Stimulated activated naive CD4-positive, alpha-beta T cell treated with Interleukin-2 at 50 U/mL for 16 hours (primary cell): ENCODE measurements around the gene RIMKLB.

ENCODE experiments used
- DNase-seq: peaks from one replicate; lab custom pipeline; 2025; lab: John Stamatoyannopoulos, UW

The RIMKLB gene, protein sequence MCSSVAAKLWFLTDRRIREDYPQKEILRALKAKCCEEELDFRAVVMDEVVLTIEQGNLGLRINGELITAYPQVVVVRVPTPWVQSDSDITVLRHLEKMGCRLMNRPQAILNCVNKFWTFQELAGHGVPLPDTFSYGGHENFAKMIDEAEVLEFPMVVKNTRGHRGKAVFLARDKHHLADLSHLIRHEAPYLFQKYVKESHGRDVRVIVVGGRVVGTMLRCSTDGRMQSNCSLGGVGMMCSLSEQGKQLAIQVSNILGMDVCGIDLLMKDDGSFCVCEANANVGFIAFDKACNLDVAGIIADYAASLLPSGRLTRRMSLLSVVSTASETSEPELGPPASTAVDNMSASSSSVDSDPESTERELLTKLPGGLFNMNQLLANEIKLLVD

DNA sequence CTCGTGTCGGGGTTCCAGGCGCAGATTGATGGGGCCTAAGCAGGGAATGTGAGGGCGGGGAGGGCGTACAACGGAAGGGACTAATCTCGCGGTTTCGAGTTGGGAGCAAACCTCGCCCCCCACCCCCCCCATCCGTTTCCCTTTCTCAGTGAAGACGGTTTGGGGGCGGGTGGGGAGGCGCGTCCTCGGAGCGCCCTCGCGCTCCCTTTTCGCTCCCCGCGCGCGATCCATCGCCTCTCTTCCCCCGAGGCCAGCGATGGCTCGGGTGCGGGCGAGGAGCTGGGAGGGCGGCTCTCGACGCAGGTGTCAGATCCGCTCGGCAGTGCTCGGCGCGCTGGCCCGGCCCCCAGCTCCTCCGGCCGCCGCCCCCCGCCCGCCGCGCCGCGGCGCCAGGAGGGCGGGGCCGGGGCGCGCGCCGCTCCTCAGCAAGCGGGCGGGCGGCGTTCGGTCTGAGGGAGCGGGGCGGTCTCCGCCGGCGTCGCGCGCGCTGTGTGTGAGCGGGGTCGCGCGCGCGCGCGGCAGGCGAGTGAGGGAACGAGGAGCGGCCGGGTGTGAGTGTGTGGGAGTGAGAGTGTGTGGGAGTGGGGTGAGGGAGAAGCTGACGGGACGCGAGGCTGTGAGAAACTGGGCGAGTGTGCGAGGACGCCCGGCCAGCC is at the start of gene RIMKLB:
RIMKLB (plus strand) TSS at position 516 of the 656 bp plus-strand sequence. CDS start 15,876 bp downstream, outside the sequence.
- peak; percentile 73 for DNase-seq

DNA sequence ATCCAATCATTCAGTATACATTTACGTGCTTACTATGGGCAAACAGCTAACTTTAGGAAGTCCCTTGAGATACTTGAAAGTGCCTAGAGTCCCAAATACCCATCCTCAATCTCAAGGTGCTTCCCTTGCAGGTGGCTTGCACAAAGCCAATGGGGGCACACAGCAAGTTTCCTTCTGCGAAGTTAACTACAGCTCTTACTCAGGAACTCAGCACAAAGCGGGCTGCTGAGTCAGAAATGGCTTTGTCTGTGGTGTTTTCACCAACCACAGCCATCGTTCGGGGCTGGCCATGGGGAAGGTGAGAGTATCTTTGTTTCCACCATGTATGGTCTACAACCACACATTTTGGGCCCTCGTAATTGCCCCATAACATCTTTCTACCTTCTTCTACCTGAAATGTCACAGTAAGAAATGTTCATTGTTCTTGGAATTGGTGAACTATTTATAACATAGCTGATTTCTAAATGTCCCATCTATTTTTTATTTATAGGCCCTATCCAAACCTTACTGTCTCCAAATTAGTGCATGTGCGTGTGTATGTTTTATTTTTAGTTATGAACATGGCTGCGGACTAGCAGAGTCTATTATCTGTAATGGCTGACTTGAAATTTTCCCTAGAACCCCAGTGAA is 49.1 kb upstream of the RIMKLB start:
- peak; percentile 76 for DNase-seq

GRCh38 chr12:8655421-8655820 is 42.4 kb upstream of the RIMKLB start:
- no peak for DNase-seq

DNA sequence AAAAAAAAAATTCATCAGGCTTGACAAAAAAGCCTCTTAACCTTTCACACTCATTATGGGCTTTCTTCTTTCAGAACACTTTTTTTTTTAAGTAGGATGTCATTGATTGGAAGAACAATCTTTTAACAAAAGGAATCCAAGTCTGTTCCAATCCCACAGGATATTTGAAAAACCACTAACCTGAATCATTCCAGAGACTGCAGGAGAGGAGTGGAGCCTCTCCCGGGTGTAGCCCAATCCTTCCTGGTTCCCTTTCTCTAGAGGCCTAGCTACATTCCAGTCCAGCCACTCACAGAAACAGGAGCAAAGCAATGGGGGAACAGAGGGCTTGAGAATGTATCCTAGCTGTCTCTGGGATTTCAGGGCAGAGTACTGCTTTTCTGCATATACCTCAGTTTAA is 39.4 kb upstream of the RIMKLB start:
- no peak for DNase-seq

DNA sequence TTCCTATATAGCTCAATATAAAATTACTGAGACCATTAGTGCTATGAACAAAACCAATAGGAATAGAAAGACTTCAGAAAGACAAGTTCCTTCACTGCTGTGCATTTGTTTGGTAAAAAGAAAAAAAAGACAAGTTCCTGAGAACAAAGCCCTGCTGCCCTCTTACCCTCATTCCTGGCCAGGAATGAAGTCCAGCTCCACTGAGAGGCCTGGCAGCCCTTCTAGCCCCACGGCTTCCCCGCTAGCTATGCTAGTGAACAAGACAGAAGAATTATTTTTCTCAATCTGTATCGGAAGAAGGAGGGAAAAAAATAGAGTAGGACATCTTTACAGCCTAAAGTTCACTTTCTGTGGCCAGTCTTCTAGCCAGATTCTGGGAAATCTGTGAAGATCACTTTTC is 36.8 kb upstream of the RIMKLB start:
- no peak for DNase-seq

DNA sequence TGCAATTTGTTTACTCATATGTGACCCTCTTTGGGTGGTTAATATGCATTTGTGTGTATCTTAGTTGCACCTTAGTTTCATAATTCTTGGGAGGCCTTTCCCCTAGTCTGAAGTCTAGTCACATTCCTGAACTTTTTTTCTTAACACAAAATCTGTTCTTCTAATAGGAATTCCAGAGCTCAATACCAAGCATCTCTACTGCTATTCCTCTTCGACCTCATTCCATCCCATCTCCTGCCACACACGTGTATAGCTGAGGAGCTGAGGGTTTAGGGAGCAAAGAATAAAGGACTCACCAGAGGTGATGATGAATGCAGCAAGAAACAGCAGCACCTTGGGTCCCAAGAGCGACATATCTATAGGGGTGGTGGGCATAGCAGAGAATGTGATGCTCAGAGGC is 36.0 kb upstream of the RIMKLB start:
- DNase-seq = no peak

DNA sequence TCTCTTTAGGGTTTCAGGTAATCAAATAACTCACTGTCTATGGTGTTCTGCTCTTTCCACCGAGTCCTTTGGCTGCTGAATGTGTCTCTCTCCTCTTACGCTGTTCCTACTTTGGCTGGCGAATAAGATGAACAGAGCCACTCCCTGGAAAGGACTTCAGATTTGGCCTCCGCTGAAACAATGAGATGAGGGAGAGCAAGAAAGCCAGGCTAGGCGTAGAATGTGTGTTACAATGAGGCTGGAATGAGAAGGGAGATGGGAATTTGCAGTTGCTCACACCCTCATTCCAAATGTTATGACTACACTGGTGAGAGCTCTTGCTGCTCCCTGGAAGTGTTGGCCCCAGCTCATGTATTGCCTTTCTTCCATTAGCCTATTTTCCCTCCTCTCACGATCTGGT is 35.2 kb upstream of the RIMKLB start, which contains the start of gene MFAP5:
MFAP5 (minus strand) TSS at position 234 of the 400 bp plus-strand sequence. CDS start 722 bp downstream, outside the sequence.
- DNase-seq = no peak

DNA sequence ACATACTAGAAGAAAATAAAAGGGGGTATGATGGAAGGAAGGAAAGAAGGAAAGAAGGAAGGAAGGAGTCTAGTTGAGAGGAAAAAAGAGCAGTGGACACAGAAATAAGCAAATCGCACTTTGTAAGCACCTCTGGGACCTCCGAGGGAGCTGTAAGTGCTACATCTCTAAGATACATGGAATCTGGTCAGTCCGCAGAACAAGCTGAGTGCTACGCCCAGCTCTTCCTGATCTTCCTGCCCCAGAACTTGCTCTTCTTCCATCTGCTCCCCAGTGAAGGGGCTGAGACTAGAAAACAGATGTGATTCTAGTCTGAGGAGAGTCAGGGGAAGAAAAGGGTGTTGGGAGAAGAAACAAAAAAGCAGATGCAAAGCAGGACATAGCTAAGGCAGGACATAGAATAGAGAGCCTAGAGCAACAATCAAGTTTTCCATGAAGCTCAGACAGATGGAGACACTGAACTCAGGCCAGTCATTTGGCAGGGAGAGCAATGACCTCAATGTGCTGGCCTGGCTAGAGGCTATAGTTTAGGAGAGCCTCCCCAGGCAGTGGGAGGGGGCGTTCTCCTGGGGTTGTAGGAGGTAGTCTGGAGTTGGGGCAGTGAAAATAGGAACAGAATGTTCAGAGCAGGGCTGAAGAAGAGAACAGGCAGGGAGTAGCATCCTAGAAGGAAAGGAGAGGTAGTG is 33.4 kb upstream of the RIMKLB start:
- no peak for DNase-seq

DNA sequence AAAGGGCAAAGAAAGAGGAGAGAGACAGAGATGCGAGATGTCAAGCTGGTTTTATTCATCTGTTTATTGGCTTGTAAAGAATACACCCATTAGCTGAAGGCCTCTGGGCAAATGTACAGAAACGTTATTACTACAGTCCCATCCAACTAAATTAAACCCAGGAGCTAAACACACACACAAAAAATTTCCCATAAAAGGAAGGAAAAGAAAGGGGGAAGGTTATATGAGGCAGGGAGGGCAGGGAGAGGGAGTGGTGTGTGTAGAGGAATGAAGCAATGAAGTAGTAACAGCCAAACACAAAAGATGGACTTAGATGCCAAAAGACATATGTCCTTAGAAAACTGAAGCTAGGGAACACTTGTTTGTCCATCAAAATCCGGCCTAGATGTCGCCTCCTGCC is 32.0 kb upstream of the RIMKLB start:
- no peak for DNase-seq

DNA sequence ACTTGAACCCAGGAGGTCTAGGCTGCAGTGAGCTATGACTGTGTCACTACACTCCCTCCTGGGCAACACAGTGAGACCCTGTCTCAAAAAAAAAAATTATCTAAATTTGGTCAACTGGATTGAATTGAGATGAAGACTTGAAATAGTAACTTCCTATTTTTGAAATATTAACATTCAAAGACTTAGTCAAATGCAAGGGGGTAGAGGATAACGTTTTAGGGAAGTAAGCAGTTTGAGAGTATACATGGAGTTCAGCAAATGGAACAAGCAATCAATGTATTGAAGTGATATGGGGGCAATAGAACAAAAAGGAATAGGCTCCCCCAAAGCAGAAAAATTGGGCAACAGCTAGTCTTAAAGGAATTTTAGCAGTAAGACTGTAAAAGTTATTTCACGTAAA is 30.5 kb upstream of the RIMKLB start:
- DNase-seq = no peak

GRCh38 chr12:8668441-8668840 is 29.4 kb upstream of the RIMKLB start:
- DNase-seq = no peak

DNA sequence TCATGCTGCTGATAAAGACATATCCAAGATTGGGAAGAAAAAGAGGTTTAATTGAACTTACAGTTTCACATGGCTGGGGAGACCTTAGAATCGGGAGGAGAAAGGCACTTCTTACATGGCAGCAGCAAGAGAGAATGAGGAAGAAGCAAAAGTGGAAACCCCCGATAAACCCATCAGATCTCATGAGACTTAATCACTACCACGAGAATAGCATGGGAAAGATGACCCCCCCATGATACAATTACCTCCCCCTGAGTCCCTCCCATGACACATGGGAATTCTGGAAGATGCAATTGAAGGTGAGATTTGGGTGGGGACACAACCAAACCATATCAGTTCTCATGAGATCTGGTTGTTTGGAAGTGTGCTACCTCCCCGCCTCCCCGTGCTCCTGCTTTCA is 25.4 kb upstream of the RIMKLB start:
- DNase-seq = no peak

DNA sequence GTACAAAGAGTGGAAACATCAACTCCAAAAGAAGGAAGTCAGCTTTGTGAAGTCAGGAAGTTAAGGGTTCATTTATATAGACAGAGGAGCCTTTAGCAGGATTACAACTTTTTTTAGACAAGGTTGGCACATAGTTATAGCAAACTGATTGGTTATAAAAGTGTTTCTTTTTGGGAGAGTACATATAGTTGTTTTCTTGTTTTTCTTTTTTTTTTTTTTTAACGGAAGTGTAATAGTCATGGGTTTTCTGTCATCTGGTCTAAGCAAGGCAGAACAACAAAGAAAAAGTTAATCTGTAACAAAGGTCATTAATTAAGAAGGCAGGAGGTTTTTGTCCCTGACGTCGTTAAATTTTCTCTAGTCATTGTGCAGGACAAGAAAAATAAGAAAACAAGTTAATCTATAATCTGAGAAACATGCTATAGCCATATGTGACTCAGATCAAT is 22.2 kb upstream of the RIMKLB start:
- no peak for DNase-seq

- DNase-seq = no peak
These were observed 21.1 kb upstream of the RIMKLB start for GRCh38 chr12:8676651-8677050.

DNA sequence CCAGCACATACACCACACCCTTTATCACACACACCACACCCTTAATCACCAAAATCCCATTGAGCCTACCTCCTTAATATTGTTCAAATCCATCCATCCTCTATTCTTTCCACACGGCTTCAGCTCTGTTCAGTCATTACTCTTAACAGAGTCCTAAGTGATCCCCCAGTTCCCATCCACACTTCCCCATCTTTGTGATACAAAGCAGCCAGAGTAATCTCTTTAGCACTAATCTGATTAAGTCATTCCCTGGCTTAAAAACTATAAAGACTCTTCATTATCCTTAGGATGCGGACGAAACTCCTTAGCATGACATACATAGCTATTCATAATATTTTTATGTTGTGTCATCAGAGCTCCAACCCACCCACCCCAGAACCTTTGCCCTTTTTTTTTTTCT is 20.4 kb upstream of the RIMKLB start:
- no peak for DNase-seq

- DNase-seq = no peak
These were observed 19.1 kb upstream of the RIMKLB start for GRCh38 chr12:8678661-8679111.

- DNase-seq = no peak
These were observed 17.3 kb upstream of the RIMKLB start for GRCh38 chr12:8680533-8680932.

GRCh38 chr12:8681129-8681884 is 16.5 kb upstream of the RIMKLB start:
- no peak for DNase-seq

GRCh38 chr12:8685051-8685450 is 12.7 kb upstream of the RIMKLB start:
- DNase-seq = no peak

- no peak for DNase-seq
These were observed 9.8 kb upstream of the RIMKLB start for GRCh38 chr12:8687846-8688601.

- no peak for DNase-seq
These were observed 8.1 kb upstream of the RIMKLB start for GRCh38 chr12:8689681-8690080.
